Endothelial cell (in vitro differentiated cells): ENCODE measurements around the gene EPS8. TPM values are rescaled to one million over a fixed set of nuclear protein-coding genes. Genes with fewer than 3 reads are reported as not detected.
"Not testable (repeated sequence)": the region's sequence is repeated elsewhere in the genome, so short reads cannot be mapped to it uniquely, and the experiment has no call there.

Experiments
- DNase-seq: peaks from one replicate; pipeline ENCODE4 v3.0.0; 2021; ENCODE audit warnings: low spot score
- H3K27ac Mint-ChIP-seq: one replicate; pipeline ENCODE4 v1.8.0; 2021; ENCODE audit warnings: mixed read lengths, inconsistent platforms; ENCODE audit not compliant: unreplicated experiment
- H3K27me3 Mint-ChIP-seq: one replicate; pipeline ENCODE4 v1.8.0; 2021; ENCODE audit warnings: mild to moderate bottlenecking, moderate library complexity, mixed read lengths, inconsistent platforms; ENCODE audit not compliant: unreplicated experiment
- H3K36me3 Mint-ChIP-seq: one replicate; pipeline ENCODE4 v1.8.0; 2021; ENCODE audit warnings: mild to moderate bottlenecking, low read depth, mixed read lengths, inconsistent platforms; ENCODE audit not compliant: unreplicated experiment
- H3K4me1 Mint-ChIP-seq: one replicate; pipeline ENCODE4 v1.8.0; 2021; ENCODE audit warnings: mild to moderate bottlenecking, mixed read lengths, inconsistent platforms; ENCODE audit not compliant: unreplicated experiment
- H3K4me3 Mint-ChIP-seq: one replicate; pipeline ENCODE4 v1.8.0; 2021; ENCODE audit warnings: mild to moderate bottlenecking, mixed read lengths, inconsistent platforms; ENCODE audit not compliant: unreplicated experiment
- H3K9me3 Mint-ChIP-seq: one replicate; pipeline ENCODE4 v1.8.0; 2021; ENCODE audit warnings: mixed read lengths, inconsistent platforms; ENCODE audit not compliant: unreplicated experiment
- CTCF ChIP-seq: fragments of 200-600 bp; sonication (generic); IDR thresholded peaks from one replicate; pipeline ENCODE4 v1.5.0; 2021; ENCODE audit warnings: antibody characterized with exemption; ENCODE audit not compliant: unreplicated experiment
- total RNA-seq: library from RNA; stranded (reverse); fragmentation: NEBNext Ultra II Directional; extraction: Animal tissue kit (Norgen Biotek cat#: 25700); gene quantifications from one replicate; pipeline ENCODE4 v1.2.1, GENCODE V29; 2021; ENCODE audit not compliant: unreplicated experiment

Gene EPS8
- total RNA-seq, 1 donor from 2014 or later = 2.7 TPM

- Mint-ChIP-seq H3K9me3 (no peaks in the 10 kb centered on the region), H3K4me3 (no peak overlapping the region), H3K36me3 (no peaks in the 10 kb centered on the region), H3K4me1 (peaks cover 5% of the 10 kb centered on the region), H3K27ac (no peak overlapping the region), H3K27me3 (no peaks in the 10 kb centered on the region)
- DNase-seq = no peak
- no peak for TF ChIP-seq CTCF
Observed at GRCh38 chr12:15756822-15757221, 32.4 kb downstream of the EPS8 start.

DNA sequence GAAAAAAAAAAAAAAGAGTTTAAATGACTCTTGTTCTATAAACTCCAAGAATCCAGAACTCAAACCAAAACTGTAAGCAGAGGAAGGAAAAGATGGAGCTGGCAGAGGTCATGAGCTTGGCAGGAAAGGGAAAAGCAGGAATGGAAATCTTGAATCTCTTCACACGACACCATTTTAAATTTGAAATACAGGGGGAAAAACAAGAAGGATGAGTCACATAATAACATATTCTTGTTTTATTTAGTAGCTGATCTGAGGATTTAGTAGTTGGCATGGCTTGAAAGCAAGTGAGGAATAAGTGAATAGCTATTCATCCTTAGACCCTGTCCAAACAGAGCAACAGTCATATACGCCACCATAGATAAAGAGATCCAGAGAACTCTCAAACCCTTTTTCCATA lies 35.0 kb downstream of the EPS8 start:
- H3K9me3 Mint-ChIP-seq = no peaks in the 10 kb centered on the region
- no peaks in the 10 kb centered on the region for H3K27me3 Mint-ChIP-seq
- peaks cover 5% of the 10 kb centered on the region for H3K4me1 Mint-ChIP-seq
- no peak overlapping the region for H3K27ac Mint-ChIP-seq
- no peaks in the 10 kb centered on the region for H3K36me3 Mint-ChIP-seq
- DNase-seq = no peak
- no peak overlapping the region for H3K4me3 Mint-ChIP-seq
- no peak for TF ChIP-seq CTCF

GRCh38 chr12:15752785-15753184 lies 36.4 kb downstream of the EPS8 start:
- H3K27ac Mint-ChIP-seq = no peak overlapping the region
- H3K9me3 Mint-ChIP-seq = no peaks in the 10 kb centered on the region
- no peak for DNase-seq
- peaks cover 5% of the 10 kb centered on the region for H3K4me1 Mint-ChIP-seq
- H3K4me3 Mint-ChIP-seq = no peak overlapping the region
- H3K27me3 Mint-ChIP-seq = no peaks in the 10 kb centered on the region
- no peaks in the 10 kb centered on the region for H3K36me3 Mint-ChIP-seq
- TF ChIP-seq CTCF = no peak

DNA sequence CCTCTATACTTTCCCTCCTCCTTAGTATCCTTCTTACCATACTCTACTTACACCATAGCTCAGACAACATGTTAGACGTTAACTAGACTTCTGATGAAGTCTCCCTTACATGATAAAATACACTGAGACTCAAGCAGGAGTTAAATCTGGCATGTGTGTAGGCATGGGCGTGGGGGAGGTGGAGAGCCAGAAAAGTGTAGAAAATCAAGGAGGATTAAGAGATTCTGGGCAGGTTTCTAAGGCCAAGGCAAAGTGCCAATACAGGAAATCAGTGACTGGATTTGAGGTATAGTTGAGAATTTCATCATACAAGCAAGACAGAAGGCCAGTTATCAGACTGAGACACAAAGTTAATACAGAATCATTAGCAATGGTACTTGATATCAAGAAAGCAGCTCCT lies 37.4 kb downstream of the EPS8 start:
- Mint-ChIP-seq H3K27ac (no peak overlapping the region), H3K9me3 (no peaks in the 10 kb centered on the region), H3K4me3 (no peak overlapping the region), H3K36me3 (no peaks in the 10 kb centered on the region), H3K4me1 (peaks cover 5% of the 10 kb centered on the region), H3K27me3 (no peaks in the 10 kb centered on the region)
- no peak for DNase-seq
- TF ChIP-seq CTCF = no peak

DNA sequence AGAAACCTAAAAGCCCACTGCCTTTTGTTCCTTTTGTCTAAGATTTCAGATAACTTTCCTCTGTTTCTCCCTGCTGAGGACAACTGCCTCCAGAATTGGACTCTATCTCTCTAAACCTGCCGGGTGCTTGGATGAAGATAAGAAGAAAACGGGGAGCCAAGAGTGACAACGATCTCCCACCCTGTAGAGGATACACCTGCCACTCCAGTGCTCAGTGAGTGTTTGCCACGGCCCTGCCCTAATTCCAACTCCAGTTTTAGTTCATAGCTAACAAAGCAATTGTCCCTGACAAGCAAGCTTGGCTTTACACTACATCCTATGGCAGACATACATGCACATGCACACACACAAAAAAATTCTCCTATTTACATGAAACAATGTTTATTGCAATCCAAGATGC lies 39.3 kb downstream of the EPS8 start:
- Mint-ChIP-seq H3K4me3 (no peak overlapping the region), H3K27me3 (no peaks in the 10 kb centered on the region), H3K36me3 (no peaks in the 10 kb centered on the region), H3K9me3 (no peaks in the 10 kb centered on the region), H3K4me1 (no peaks in the 10 kb centered on the region), H3K27ac (no peak overlapping the region)
- DNase-seq = no peak
- TF ChIP-seq CTCF = no peak

- H3K36me3 Mint-ChIP-seq, H3K27me3 Mint-ChIP-seq, H3K4me3 Mint-ChIP-seq, H3K9me3 Mint-ChIP-seq, DNase-seq, H3K4me1 Mint-ChIP-seq, H3K27ac Mint-ChIP-seq: not testable (repeated sequence)
Observed at GRCh38 chr12:15741870-15742269, 47.3 kb downstream of the EPS8 start.
